IMR-90 (cell line): ENCODE measurements around the gene KIF25. TPM values are rescaled to one million over a fixed set of nuclear protein-coding genes. Genes with fewer than 3 reads are reported as not detected.

Experiments used
- ATAC-seq: fragments of 200-7000 bp; cut with Tn5 transposase; 2 replicates; pipeline ENCODE4 v1.9.1; 2020; ENCODE audit warnings: low read depth, mild to moderate bottlenecking, moderate library complexity
- BruUV-seq: library from RNA; stranded (reverse); fragments of 400-500 nt; replicated peaks from 2 replicates; lab custom pipeline; 2021; lab: Mats Ljungman, UMichigan
- CTCF ChIA-PET: fragments of 300-600 bp; formaldehyde crosslinking; extraction: SDS; loops from one replicate; lab custom pipeline; 2021; ENCODE audit warnings: antibody characterized with exemption; lab: Yijun Ruan, JAX
- POLR2A ChIA-PET: fragments of 300-600 bp; sonication (Branson Sonifier 250); formaldehyde crosslinking; loops from one replicate; lab custom pipeline; 2022; ENCODE audit warnings: antibody characterized with exemption; ENCODE audit not compliant: unreplicated experiment; lab: Charles Lee
- DNase-seq: peaks from one replicate; pipeline ENCODE4 v3.0.0; 2013
- H2AFZ ChIP-seq: replicated peaks from 2 replicates; pipeline ENCODE3; 2013; ENCODE audit warnings: low read length, mild to moderate bottlenecking; ENCODE audit not compliant: poor library complexity
- H2AK5ac ChIP-seq: 2 replicates; pipeline ENCODE4 v1.6.1; 2013; ENCODE audit warnings: low read depth, low read length, inconsistent platforms
- H2AK9ac ChIP-seq: replicated peaks from 2 replicates; pipeline ENCODE3; 2013; ENCODE audit warnings: mild to moderate bottlenecking, low read depth, low read length, moderate library complexity; ENCODE audit not compliant: poor library complexity
- H2BK120ac ChIP-seq: 2 replicates; pipeline ENCODE4 v1.6.1; 2013; ENCODE audit warnings: low read depth, low read length, inconsistent platforms
- H2BK15ac ChIP-seq: 3 replicates; pipeline ENCODE4 v1.6.1; 2013; ENCODE audit warnings: low read depth, low read length, inconsistent platforms
- H2BK20ac ChIP-seq: 2 replicates; pipeline ENCODE4 v1.6.1; 2013; ENCODE audit warnings: low read depth, mild to moderate bottlenecking, inconsistent platforms, low read length, moderate library complexity
- H2BK5ac ChIP-seq: 2 replicates; pipeline ENCODE4 v1.6.1; 2013; ENCODE audit warnings: mild to moderate bottlenecking, low read depth, low read length, inconsistent platforms; ENCODE audit not compliant: poor library complexity, severe bottlenecking
- H3K14ac ChIP-seq: replicated peaks from 2 replicates; pipeline ENCODE4 v1.6.1; 2013; ENCODE audit warnings: low read depth, low read length, inconsistent platforms
- H3K18ac ChIP-seq: 2 replicates; pipeline ENCODE4 v1.6.1; 2013; ENCODE audit warnings: low read depth, low read length, control low read depth
- H3K23ac ChIP-seq: 2 replicates; pipeline ENCODE4 v1.6.1; 2013; ENCODE audit warnings: low read depth, low read length, inconsistent platforms
- H3K27ac ChIP-seq: 2 replicates; pipeline ENCODE4 v1.5.1; 2013; ENCODE audit warnings: mild to moderate bottlenecking, control low read depth, low read length; ENCODE audit not compliant: insufficient read depth
- H3K27me3 ChIP-seq: 2 replicates; pipeline ENCODE4 v1.6.1; 2013; ENCODE audit warnings: low read length; ENCODE audit not compliant: control insufficient read depth, insufficient read depth
- H3K36me3 ChIP-seq: 2 replicates; pipeline ENCODE4 v1.6.1; 2013; ENCODE audit warnings: low read length, mixed read lengths; ENCODE audit not compliant: control insufficient read depth, insufficient read depth
- H3K4ac ChIP-seq: 2 replicates; pipeline ENCODE4 v1.6.1; 2013; ENCODE audit warnings: low read depth, low read length, inconsistent platforms
- H3K4me1 ChIP-seq: 2 replicates; pipeline ENCODE4 v1.6.1; 2013; ENCODE audit warnings: low read length, mixed read lengths; ENCODE audit not compliant: control insufficient read depth, insufficient read depth
- H3K4me2 ChIP-seq: 2 replicates; pipeline ENCODE4 v1.6.1; 2013; ENCODE audit warnings: low read depth, mild to moderate bottlenecking, control low read depth, low read length, moderate library complexity
- H3K4me3 ChIP-seq: 2 replicates; pipeline ENCODE4 v1.5.1; 2013; ENCODE audit warnings: low read depth, mild to moderate bottlenecking, control low read depth, low read length, moderate library complexity; ENCODE audit not compliant: insufficient read depth
- H3K56ac ChIP-seq: 2 replicates; pipeline ENCODE4 v1.6.1; 2013; ENCODE audit warnings: low read length, inconsistent platforms; ENCODE audit not compliant: insufficient read depth; ENCODE audit errors: extremely low read depth
- H3K79me1 ChIP-seq, 2 experiments: 2 replicates each; pipeline ENCODE4 v1.6.1; 2013; ENCODE audit warnings: low read length in 2 of 2, inconsistent platforms in 1 of 2, low read depth in 1 of 2
- H3K9ac ChIP-seq: 2 replicates; pipeline ENCODE4 v1.6.1; 2013; ENCODE audit warnings: low read depth, low read length, control low read depth
- H3K9me1 ChIP-seq: 2 replicates; pipeline ENCODE4 v1.6.1; 2013; ENCODE audit warnings: low read length, inconsistent platforms; ENCODE audit not compliant: insufficient read depth
- H3K9me3 ChIP-seq: 2 replicates; pipeline ENCODE4 v1.6.1; 2013; ENCODE audit warnings: low read length; ENCODE audit not compliant: control insufficient read depth, insufficient read depth
- H4K20me1 ChIP-seq: 2 replicates; pipeline ENCODE4 v1.6.1; 2013; ENCODE audit warnings: low read length, inconsistent platforms; ENCODE audit not compliant: insufficient read depth
- H4K5ac ChIP-seq: 2 replicates; pipeline ENCODE4 v1.6.1; 2013; ENCODE audit warnings: mild to moderate bottlenecking, low read depth, low read length, control low read depth
- H4K8ac ChIP-seq, 2 experiments: 2 replicates each; pipeline ENCODE4 v1.6.1; 2013; ENCODE audit warnings: low read depth in 2 of 2, low read length in 2 of 2, control low read depth in 1 of 2, inconsistent platforms in 1 of 2
- H4K91ac ChIP-seq: 2 replicates; pipeline ENCODE4 v1.6.1; 2013; ENCODE audit warnings: low read depth, low read length, inconsistent platforms; ENCODE audit not compliant: insufficient read depth
- BHLHE40 ChIP-seq: fragments of 150-350 bp; IDR thresholded peaks from 2 replicates; pipeline ENCODE4 v1.6.1; 2016; ENCODE audit warnings: mild to moderate bottlenecking, low read depth, low read length
- CEBPB ChIP-seq: IDR thresholded peaks from 2 replicates; pipeline ENCODE4 v1.6.1; 2012; ENCODE audit warnings: low read depth, low read length, improper control_type of control experiment
- CHD1 ChIP-seq: IDR thresholded peaks from 2 replicates; pipeline ENCODE4 v1.6.1; 2012; ENCODE audit warnings: low read depth, low read length, improper control_type of control experiment
- CTCF ChIP-seq: conservative IDR thresholded peaks from 2 replicates; pipeline ENCODE4 v1.5.1; 2012; ENCODE audit warnings: mild to moderate bottlenecking, low read depth, low read length, improper control_type of control experiment
- ELK1 ChIP-seq: fragments of 150-350 bp; IDR thresholded peaks from 2 replicates; pipeline ENCODE4 v1.6.1; 2016; ENCODE audit warnings: low read depth, mild to moderate bottlenecking, low read length, moderate library complexity, borderline replicate concordance
- FOS ChIP-seq: fragments of 150-350 bp; IDR thresholded peaks from 2 replicates; pipeline ENCODE4 v1.6.1; 2016; ENCODE audit warnings: low read depth, low read length
- MAFK ChIP-seq: IDR thresholded peaks from 2 replicates; pipeline ENCODE4 v1.6.1; 2012; ENCODE audit warnings: low read depth, low read length, improper control_type of control experiment
- MAZ ChIP-seq: IDR thresholded peaks from 2 replicates; pipeline ENCODE4 v1.6.1; 2012; ENCODE audit warnings: low read depth, mild to moderate bottlenecking, low read length, improper control_type of control experiment, moderate library complexity, borderline replicate concordance
- MXI1 ChIP-seq: IDR thresholded peaks from 2 replicates; pipeline ENCODE4 v1.6.1; 2012; ENCODE audit warnings: low read depth, mild to moderate bottlenecking, low read length, moderate library complexity, borderline replicate concordance
- NFE2L2 ChIP-seq: fragments of 150-350 bp; IDR thresholded peaks from 2 replicates; pipeline ENCODE4 v1.6.1; 2016; ENCODE audit warnings: low read depth, mild to moderate bottlenecking, low read length
- POLR2A ChIP-seq: IDR thresholded peaks from 2 replicates; pipeline ENCODE4 v1.6.1; 2012; ENCODE audit warnings: mild to moderate bottlenecking, low read depth, low read length
- RAD21 ChIP-seq: IDR thresholded peaks from 2 replicates; pipeline ENCODE4 v1.6.1; 2012; ENCODE audit warnings: low read length, improper control_type of control experiment
- RCOR1 ChIP-seq: IDR thresholded peaks from 2 replicates; pipeline ENCODE4 v1.6.1; 2012; ENCODE audit warnings: mild to moderate bottlenecking, low read length, improper control_type of control experiment; ENCODE audit not compliant: insufficient replicate concordance
- RFX5 ChIP-seq: IDR thresholded peaks from 2 replicates; pipeline ENCODE4 v1.8.0; 2012; ENCODE audit warnings: low read depth, mild to moderate bottlenecking, low read length, moderate library complexity
- SMC3 ChIP-seq: fragments of 150-350 bp; IDR thresholded peaks from 2 replicates; pipeline ENCODE4 v1.6.1; 2016; ENCODE audit warnings: low read depth, mild to moderate bottlenecking, antibody characterized with exemption, low read length, moderate library complexity
- USF2 ChIP-seq: fragments of 150-350 bp; IDR thresholded peaks from 2 replicates; pipeline ENCODE4 v1.6.1; 2017; ENCODE audit warnings: mild to moderate bottlenecking, antibody characterized with exemption, low read length, low read depth
- WGBS, 2 experiments: methylation state at CpG; one replicate each; pipeline versions ENCODE4 v1.1.5 to v1.1.7; 2013; ENCODE audit warnings: missing lambda C conversion rate in 2 of 2; ENCODE audit not compliant: insufficient read length in 1 of 2; ENCODE audit errors: extremely low coverage in 2 of 2; 5-methylcytosine and 5-hydroxymethylcytosine counted together
- dilution Hi-C: fragments of 300-500 bp; cut with HindIII; formaldehyde crosslinking; loops from one replicate; pipeline ENCODE4 v1.14.3; 2018; ENCODE audit warnings: low sequenced_read_pairs; ENCODE audit not compliant: unreplicated experiment
- in situ Hi-C: fragments of 300-500 bp; cut with MboI; formaldehyde crosslinking; loops from 3 replicates; pipeline ENCODE4 v1.14.3; 2019; ENCODE audit warnings: low sequenced_read_pairs, inconsistent platforms, mixed read lengths
- intact Hi-C: fragments of 100-400 bp; cut with micrococcal nuclease; formaldehyde crosslinking; loops from 2 replicates; pipeline ENCODE4 v1.10.0; 2022
- polyA plus RNA-seq, 3 experiments: library from polyadenylated mRNA; depleted of rRNA; stranded (reverse); fragments of >200 nt; gene quantifications; 2 replicates each; pipeline ENCODE4 v1.2.3, GENCODE V29; 2012; ENCODE audit warnings: low replicate concordance in 1 of 3
- total RNA-seq: library from RNA; depleted of rRNA; stranded (reverse); fragments of >200 nt; gene quantifications from 2 replicates; pipeline ENCODE4 v1.2.3, GENCODE V29; 2012

The KIF25 gene
- total and polyA plus RNA-seq, 2 of the 4 experiments (the other 2 are of a cell fraction), result not detected

GRCh38 chr6:168021581-168021980 lies 24.1 kb downstream of the KIF25 start:
- Histone ChIP-seq H3K23ac (no peak overlapping the region), H3K79me1 (no peaks in the 10 kb centered on the region), H3K4me2 (no peak overlapping the region), H2BK120ac (no peak overlapping the region), H3K14ac (no peak overlapping the region), H3K27ac (no peak overlapping the region), H4K8ac (no peak overlapping the region), H3K9me1 (peaks cover 3% of the 10 kb centered on the region; the same call in 1 of the 2 replicates), H4K91ac (no peak overlapping the region), H2AK5ac (no peak overlapping the region), H3K27me3 (peaks cover 8% of the 10 kb centered on the region), H3K4me1 (peaks cover 5% of the 10 kb centered on the region), H2AFZ (no peak overlapping the region), H3K4me3 (no peak overlapping the region), H3K4ac (no peak overlapping the region), H2AK9ac (no peak overlapping the region), H3K9me3 (no peaks in the 10 kb centered on the region), H3K36me3 (no peaks in the 10 kb centered on the region), H4K5ac (no peak overlapping the region), H3K56ac (no peak overlapping the region), H3K18ac (no peak overlapping the region), H2BK15ac (no peak overlapping the region), H2BK20ac (no peak overlapping the region), H2BK5ac (no peak overlapping the region), H4K20me1 (no peaks in the 10 kb centered on the region), H3K9ac (no peak overlapping the region)
- dilution Hi-C loops, result no loop called here
- ChIA-PET CTCF (interaction anchor here (0.6 kb wide), 1 partner anchor 1506 kb away, joined by 3 read pairs; no protein-coding TSS in a partner anchor), POLR2A (no interaction called here)
- DNase-seq, result no peak
- no TSS peak for BruUV-seq
- no CpG with 5 or more reads among the region's 5 CpGs for whole genome bisulfite sequencing, 2 experiments
- ATAC-seq, result no peak
- in situ Hi-C loops, result no loop called here
- intact Hi-C loops, result no loop called here
- no peak for TF ChIP-seq FOS
- no peak for TF ChIP-seq MXI1
- TF ChIP-seq ELK1, result no peak
- no peak for TF ChIP-seq BHLHE40
- TF ChIP-seq MAFK, result no peak
- no peak for TF ChIP-seq CTCF
- TF ChIP-seq CHD1, result no peak
- TF ChIP-seq RFX5, result no peak
- TF ChIP-seq CEBPB, result no peak
- no peak for TF ChIP-seq RCOR1
- TF ChIP-seq RAD21, result no peak
- TF ChIP-seq MAZ, result no peak
- TF ChIP-seq NFE2L2, result no peak
- TF ChIP-seq POLR2A, result no peak
- TF ChIP-seq SMC3, result no peak
- TF ChIP-seq USF2, result no peak
